Measurements from ENCODE around the gene GSG1L.
A peak's percentile ranks its signal among the peaks of the same experiment; 100 is the strongest.
"Not testable (repeated sequence)": the region's sequence is repeated elsewhere in the genome, so short reads cannot be mapped to it uniquely, and the experiment has no call there.

Gene GSG1L

DNA sequence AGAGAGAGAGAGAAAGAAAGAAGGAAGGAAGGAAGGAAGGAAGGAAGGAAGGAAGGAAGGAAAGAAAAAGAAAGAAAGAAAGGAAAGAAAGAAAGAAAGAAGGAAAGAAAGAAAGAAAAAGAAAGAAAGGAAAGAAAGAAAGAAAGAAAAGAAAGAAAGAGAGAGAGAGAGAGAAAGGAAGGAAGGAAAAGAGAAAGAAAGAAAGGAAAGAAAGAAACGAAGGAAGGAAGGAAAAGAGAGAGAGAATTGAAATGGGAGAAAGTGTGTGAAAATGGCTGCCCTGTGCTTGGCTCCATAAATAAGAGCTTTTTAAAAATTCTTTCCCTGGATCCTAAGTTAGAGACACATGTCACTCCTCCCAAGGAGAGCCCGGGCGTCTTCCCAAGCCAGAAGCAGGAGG is 83.8 kb downstream of the GSG1L start:
- not testable (repeated sequence) for DNase-seq

GRCh38 chr16:27978876-27979275 is 84.6 kb downstream of the GSG1L start:
- DNase-seq, result no peak

DNA sequence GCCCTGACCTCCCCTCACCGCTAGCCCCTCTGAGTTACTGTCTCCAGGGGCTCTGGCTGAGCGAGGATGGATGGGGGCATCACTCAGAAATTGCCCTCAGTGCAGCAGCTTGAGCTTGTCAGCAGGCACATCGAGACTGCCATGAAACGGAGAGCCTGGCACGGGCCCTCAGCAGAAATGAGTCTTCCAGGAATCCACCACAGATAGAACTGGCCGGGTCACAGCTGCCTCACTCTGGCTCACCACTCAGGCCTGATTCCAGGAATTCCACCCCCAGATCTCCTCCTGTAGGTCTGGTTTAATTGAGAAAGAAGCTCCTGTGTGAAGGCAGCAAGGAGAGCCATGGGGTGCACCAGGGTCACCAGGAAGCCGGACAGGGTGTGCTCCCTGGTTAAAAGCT is 85.5 kb downstream of the GSG1L start:
- DNase-seq, result no peak

- DNase-seq, result no peak
Observed at GRCh38 chr16:27976990-27977389, 86.5 kb downstream of the GSG1L start.

GRCh38 chr16:27974896-27975540 is 88.5 kb downstream of the GSG1L start:
- no peak for DNase-seq

DNA sequence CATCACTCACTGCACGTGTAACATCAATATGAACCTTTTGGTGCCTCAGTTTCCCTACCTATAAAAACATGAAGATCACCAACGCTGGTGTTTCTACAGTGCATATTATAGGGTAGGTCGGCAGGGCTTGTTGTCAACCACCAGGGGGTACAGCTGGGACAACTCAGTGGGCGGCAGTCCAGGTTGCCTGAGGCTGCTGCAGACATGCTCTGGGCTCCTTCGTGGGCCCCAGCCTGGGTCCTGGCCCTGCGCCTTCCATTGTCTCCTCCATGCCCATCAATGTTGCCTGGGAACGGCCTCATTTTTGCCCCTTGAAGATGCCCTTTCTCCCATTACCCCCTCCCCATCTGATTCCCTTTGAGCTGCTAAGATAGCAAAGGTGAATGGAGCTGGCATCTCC is 89.8 kb downstream of the GSG1L start:
- DNase-seq, result peak in 1 of 2 experiments; percentile 30

- DNase-seq, result peak; percentile 74 to 97
Observed at GRCh38 chr16:27972500-27972899, 91.0 kb downstream of the GSG1L start.

DNA sequence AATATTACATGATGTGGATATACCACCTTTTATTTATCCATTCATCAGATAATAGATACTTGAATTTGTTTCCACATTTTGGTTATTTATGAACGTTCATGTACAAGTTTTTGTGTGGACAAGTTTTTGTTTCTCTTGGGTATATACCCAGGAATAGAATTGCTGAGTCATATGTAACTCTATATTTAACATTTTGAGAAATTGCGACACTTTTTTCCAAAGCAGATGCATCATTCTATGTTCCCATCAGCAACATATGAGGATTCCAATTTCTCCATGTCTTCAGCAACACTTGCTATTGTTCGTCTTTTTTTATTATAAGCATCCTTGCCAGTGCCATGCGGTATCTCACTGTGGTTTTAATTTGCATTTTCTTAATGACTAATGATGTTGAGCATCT is 93.9 kb downstream of the GSG1L start:
- DNase-seq, result no peak

GRCh38 chr16:27967169-27967568 is 96.3 kb downstream of the GSG1L start:
- no peak for DNase-seq

DNA sequence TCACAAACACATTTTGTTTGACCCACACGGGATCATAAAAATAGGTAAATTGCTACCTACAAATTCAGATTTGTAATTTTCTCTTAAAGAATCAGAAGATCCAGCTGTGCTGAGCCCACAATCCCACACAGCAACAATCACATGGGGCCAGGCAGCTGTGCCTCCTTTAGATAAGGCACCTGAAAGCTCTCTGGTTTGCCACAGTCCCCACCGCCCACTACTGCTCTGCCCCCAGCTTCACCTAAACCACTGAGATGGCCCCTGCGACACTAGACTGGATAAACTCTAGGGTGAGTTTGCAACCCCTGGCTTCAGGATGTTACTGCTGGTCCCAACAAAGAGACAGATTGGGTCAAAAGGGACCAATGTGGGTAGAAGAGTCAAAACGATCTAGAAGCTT is 96.8 kb downstream of the GSG1L start:
- DNase-seq, result no peak

DNA sequence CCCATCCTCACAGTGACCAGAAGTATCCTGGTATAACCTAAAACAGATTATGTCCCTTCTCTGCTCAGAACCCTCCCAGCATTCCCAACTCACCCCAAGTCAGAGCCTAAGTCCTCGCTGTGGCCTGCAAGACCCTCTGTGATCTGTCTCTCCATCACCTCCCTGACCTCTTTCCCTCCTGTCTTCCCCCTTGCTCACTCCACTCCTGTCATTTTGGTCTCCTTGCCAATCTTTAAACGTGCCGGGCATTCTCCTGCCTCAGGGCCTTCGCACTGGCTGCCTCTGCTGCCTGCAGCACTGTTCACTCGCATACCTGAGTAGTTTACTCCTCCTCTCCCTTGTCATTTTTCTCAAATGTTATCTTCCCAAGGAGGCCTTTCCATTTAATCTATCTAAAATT is 97.7 kb downstream of the GSG1L start:
- no peak for DNase-seq

GRCh38 chr16:27963471-27963965 is 100.0 kb downstream of the GSG1L start:
- no peak for DNase-seq

- DNase-seq, result no peak
Observed at GRCh38 chr16:27962197-27962596, 101.3 kb downstream of the GSG1L start.

- DNase-seq, result no peak
Observed at GRCh38 chr16:27961296-27961620, 102.3 kb downstream of the GSG1L start.

GRCh38 chr16:27960619-27961295 is 102.8 kb downstream of the GSG1L start:
- no peak for DNase-seq

DNA sequence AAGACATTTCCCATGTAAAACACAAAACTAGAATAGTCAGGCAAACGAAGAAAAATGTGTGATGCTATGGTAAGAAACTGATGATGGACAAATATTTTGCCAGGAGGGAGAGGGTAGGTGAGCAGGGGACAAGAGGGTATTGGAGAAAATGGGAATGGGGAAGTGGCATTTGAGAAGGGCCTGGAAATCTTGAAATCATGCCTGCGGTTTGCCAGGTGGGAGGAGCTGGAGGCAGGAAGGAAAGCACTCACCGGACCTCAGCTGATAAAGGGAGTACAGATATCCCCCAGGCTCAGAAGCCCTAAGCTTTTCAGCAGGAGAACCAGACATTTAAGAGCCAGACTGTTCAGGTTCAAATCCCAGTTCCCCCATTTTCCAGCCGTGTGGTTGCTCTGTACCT is 103.6 kb downstream of the GSG1L start:
- no peak for DNase-seq

- DNase-seq, result no peak
Observed at GRCh38 chr16:27954191-27954590, 109.3 kb downstream of the GSG1L start.

DNA sequence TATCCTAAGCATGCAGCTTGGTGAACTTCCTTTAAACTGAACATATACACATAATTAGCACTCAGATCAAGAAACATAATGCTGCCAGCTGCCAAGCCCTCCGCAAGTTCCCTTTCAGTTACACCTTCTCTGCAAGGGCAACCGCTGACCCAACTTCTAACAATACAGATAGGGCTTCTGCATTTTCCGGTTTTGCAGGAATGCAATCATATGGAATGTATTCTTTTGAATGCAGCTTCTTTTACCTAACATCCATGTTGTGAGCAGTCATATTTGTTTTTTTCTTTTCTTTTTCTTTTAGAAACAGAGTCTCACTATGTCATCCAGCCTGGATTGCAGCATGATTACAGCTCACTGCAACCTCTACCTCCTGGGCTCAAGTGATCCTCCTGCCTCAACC is 110.7 kb downstream of the GSG1L start:
- DNase-seq, result no peak

- peak in 1 of 2 experiments; percentile 10 for DNase-seq
Observed at GRCh38 chr16:27951489-27952120, 111.9 kb downstream of the GSG1L start.

GRCh38 chr16:27950206-27950887 is 113.2 kb downstream of the GSG1L start:
- DNase-seq, result peak; percentile 16 to 32

DNA sequence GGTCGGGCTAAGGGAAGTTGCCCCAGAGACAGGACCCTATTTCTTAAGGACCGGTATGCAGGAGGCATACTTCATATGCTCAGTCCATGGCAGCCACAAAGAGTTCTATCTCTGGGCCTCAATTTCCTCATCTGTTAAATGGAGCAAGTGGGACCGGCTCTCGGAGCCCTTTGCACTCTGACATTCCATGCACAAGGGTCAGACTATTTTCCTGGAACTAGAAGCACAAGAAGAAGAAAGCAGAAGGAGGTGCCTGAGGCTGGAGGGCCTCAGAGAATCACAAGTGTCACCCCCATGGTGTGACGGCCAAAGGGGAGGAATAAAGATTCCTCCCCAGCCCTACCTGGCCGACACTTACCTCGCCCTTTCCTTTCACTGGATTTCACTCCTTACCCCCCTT is 115.8 kb downstream of the GSG1L start:
- DNase-seq, result no peak

- peak; percentile 97 to 98 for DNase-seq
Observed at GRCh38 chr16:27945233-27945973, 118.1 kb downstream of the GSG1L start.

DNA sequence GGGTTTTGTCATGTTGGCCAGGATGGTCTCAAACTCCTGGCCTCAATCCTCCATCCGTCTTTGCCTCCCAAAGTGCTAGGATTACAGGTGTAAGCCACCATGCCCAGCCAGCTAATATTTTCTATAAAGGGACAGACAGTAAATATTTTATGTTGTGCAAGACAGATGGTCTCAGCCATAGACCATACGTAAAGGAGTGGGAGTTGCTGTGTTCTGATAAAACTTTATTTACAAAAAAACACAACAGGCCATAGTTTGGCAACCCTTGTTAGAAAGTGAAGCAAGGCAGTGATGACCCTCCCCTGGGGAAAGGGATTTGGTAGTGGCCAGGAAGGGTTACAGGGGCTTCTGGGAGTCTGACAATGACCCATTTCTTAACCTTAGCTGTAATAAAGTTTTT is 119.7 kb downstream of the GSG1L start:
- DNase-seq, result no peak
